GM21381 (cell line): Measurements from ENCODE around the gene RAD17.
"Not testable (repeated sequence)": the region's sequence is repeated elsewhere in the genome, so short reads cannot be mapped to it uniquely, and the experiment has no call there.

ENCODE experiments used
- ATAC-seq: cut with Tn5 transposase; IDR thresholded peaks from one replicate; pipeline ENCODE4 v1.9.1; 2021; ENCODE audit warnings: mild to moderate bottlenecking, moderate library complexity; ENCODE audit not compliant: unreplicated experiment

RAD17 gene, protein sequence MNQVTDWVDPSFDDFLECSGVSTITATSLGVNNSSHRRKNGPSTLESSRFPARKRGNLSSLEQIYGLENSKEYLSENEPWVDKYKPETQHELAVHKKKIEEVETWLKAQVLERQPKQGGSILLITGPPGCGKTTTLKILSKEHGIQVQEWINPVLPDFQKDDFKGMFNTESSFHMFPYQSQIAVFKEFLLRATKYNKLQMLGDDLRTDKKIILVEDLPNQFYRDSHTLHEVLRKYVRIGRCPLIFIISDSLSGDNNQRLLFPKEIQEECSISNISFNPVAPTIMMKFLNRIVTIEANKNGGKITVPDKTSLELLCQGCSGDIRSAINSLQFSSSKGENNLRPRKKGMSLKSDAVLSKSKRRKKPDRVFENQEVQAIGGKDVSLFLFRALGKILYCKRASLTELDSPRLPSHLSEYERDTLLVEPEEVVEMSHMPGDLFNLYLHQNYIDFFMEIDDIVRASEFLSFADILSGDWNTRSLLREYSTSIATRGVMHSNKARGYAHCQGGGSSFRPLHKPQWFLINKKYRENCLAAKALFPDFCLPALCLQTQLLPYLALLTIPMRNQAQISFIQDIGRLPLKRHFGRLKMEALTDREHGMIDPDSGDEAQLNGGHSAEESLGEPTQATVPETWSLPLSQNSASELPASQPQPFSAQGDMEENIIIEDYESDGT

DNA sequence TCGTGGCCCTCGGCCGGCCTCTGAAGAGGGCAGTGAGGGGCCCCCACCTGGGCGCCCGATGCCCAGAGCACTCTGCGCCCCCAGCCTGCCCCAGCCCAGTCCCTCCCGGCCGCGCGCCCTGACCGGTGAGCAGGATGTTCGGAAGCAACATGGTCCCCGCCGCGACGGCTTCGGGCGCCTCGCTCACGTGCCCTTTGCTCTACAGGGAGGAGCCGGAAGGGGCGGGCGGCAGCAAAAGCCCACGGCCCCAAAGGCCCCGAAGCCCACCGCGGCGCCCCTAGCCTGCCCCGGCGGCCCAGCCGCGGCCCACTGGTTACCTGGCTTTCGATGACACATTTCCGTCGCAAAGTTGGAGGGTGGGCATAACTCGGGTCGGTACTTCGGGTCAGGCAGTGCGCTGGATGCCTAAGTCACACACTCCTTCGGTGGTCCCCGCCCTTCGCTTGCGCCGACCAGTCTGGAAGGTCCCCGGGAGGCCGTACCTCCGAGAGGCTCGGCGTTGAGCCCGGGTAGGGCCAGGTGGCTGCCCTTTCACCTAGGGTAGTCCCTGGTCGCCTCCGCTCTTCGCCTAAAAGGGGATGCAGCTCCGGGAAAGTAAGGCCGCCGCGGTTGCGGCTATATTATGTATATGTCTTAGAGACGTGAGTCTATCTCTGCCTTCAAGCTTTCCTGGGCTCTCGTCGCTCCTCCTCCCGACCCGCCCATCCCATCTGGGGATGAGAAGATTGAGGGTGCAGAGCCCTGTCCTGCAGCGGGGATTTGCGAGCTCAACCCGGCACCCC is at the start of gene RAD17, which contains the start of the genes AK6 and TAF9:
Gene RAD17 (plus strand): TSS at position 479 of the 782 bp plus-strand sequence. CDS start 2,391 bp downstream, outside the sequence.
Gene AK6 (minus strand): TSS at position 181 of the 782 bp plus-strand sequence. CDS start 30 bp downstream, at position 151.
Gene TAF9 (minus strand): TSS at position 181 of the 782 bp plus-strand sequence. CDS start 3,783 bp downstream, outside the sequence.
- peak; percentile 93 for ATAC-seq

DNA sequence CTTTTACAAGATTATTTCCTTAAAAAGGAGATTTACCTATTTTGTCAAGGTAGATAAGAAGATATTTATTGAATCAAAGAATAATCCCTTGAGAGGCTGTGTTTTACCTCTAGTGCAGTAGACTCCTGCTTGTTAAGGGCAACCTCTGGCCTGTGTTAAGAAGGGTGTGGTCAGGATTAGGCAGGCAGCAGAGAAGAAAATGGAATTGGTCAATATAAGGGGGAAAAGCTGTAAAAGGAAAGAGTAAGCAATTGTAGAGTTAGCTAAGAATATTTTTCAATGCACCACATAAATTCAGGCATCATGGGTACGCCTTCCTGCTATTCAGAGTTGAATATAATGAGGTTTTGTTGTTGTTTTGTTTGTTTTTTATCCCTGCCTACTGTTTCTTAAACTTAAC is 43.3 kb upstream of the RAD17 start:
- no peak for ATAC-seq

DNA sequence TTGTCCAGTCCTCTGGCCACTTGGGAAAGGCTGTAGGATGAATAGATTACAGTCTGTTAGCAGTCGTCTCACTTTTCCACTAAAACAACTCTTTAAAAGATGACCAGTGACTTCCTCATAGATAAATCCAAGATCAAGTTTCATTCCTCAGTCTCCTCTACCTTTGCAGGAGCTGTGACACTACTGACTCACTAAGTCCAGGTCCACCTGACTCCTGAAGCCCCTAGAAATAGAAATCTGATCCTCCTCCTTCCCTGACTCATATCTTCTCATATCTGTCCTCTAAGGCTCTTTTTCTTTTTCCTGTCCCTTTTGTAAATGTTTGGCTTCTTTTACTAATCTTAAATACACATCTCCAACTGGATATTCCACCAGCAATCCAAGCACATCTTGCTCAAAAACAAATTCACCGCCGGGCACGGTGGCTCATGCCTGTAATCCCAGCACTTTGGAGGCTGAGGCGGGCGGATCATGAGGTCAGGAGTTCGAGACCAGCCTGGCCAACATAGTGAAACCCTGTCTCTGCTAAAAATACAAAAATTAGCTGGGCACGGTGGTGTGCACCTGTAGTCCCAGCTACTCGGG is 39.6 kb upstream of the RAD17 start:
- ATAC-seq = no peak

DNA sequence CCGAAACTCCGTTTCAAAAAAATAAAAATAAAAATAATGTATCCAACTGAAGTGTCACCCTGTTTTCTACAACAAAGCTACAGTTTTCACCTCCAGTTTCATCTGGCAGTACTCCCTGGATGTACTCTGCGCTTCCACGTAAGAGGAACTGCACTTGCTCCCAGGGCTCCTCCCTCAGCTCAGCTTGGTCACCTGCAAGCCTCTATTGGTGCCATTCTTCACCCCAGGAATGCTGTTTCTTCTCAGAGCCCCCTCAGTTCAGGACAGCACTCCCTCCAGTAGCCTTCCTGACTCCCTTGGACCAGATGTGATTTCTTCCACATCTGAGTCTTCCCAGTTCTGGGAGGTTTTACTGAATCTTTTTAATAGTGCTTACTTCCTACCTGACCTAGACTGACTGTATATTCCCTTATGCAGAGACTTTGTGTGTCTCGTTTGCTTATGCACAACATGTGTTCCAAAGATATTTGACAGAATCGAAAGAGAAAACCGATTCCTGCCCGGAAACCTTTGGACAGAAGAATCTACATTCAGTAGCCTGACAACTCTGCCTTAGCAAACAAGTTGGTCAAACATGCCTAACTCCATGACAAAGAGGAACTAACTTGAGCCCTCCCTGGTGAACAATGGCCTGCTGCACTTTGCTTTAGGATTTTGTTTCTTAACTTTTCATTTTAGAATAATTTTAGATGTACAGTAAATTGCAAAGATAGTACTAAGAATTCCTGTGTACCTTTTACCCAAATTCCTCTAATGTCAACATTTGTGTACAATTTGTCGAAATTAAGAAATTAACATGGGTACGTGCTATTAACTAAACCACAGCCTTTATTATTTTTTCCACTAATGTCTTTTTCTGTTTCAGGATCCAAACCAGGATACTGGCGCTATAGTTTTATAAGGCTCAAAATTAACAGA is 37.8 kb upstream of the RAD17 start:
- ATAC-seq = no peak

DNA sequence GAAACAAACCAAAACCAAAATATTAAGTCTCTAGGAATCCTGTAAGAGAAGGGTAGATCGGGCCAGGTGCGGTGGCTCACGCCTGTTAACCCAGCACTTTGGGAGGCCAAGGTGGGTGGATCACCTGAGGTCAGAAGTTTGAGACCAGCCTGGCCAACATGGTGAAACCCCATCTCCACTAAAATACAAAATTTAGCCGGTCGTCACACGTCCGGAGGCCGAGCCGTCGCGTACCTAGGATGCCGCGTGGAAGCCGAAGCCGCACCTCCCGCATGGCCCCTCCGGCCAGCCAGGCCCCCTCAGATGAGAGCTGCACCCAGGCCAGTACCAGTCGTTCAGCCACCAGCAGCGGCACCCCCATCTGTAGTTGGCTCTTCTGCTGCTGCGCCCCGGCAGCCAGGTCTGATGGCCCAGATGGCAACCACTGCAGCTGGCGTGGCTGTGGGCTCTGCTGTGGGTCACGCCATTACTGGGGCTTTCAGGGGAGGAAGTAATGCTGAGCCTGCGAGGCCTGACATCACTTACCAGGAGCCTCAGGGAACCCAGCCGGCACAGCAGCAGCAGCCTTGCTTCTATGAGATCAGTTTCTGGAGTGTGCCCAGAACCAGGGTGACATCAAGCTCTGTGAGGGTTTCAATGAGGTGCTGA is 35.8 kb upstream of the RAD17 start:
- ATAC-seq = not testable (repeated sequence)

DNA sequence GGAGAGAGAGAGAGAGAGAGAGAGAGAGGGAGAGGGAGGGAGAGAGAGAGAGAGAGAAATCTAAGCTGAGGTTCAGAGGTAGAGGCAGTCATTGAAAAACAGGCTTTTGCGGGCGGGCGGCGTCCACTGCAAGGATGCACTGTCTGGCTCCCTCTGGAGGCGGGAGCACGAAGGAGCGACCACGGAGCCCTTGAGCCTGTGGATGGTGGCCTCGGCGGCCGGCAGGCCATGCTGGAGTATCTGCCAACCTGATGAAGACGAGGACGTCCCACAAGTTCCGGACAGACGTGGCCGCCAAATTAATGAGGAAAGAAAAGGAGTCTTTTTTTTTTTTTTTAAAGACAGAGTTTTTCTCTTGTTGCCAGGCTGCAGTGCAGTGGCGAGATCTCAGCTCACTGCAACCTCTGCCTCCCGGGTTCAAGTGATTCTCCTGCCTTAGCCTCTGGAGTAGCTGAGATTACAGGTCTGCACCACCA is 34.8 kb upstream of the RAD17 start:
- peak; percentile 51 for ATAC-seq

DNA sequence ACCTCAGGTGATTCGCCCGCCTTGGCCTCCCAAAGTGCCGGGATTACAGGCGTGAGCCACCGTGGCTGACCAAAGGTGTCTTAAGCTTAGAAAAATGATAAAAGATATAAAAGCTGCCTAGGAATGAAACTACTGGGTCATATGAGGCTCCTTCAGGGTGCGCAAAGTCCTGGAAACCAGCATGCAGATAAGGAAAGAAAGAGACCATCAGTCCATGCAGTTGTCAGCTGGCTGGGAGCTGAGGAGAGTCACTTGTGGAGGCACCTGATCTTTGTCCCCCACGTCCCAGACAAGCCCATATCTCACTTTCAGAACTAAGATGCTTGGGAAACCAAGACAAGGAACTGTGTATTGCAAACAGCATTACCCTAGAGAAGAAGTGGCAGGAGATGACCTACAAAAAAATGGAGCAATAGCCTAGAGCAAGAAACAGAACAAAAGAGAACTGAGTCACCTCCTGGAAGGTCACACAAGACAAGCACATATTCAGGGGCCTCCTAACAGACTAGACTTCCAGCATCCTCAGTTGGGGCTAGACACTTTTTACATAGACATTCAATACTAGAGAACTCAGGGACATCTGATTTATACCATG is 34.2 kb upstream of the RAD17 start:
- ATAC-seq = no peak

DNA sequence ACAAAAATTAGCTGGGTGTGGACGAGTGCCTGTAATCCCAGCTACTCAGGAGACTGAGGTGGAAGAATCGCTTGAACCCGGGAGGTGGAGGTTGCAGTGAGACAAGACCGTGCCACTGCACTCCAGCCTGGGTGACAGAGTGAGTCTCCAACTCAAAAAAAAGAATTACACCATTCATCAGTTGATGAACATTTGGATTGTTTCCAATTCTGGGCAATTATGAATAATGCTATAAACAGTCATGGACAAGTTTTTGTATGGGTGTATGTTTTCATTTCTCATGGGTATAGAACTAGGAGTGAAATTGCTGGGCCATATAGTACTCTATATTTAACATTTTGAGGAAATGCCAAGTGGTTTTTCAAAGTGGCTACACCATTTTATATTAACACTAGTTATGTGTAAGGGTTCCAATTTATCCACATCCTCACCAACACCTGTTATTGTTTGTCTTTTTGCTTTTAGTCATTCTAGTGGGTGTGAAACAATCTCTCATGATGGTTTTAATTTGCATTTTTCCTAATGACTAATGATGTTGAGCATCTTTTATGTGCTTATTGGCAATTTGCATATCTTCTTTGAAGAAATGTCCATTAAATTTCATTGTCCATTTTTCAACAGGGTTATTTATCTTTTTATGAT is 28.0 kb upstream of the RAD17 start:
- no peak for ATAC-seq

DNA sequence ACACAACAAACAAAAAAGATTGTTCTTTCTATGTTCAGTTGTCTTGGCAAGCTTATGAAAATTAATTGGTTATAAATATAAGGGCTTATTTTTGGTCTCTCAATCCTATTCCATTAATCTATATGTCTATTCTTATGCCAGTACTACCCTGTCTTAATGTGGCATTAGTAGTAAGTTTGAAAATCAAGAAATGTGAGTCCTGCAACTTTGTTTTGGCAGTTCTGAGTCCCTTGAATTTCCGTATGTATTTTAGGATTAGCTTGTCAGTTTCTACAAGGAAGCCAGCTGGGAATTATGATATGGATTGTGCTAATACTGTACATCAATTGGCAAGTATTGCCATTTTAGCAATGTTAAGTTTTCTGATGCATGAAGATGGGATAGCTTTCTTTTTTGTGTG is 26.5 kb upstream of the RAD17 start:
- no peak for ATAC-seq

DNA sequence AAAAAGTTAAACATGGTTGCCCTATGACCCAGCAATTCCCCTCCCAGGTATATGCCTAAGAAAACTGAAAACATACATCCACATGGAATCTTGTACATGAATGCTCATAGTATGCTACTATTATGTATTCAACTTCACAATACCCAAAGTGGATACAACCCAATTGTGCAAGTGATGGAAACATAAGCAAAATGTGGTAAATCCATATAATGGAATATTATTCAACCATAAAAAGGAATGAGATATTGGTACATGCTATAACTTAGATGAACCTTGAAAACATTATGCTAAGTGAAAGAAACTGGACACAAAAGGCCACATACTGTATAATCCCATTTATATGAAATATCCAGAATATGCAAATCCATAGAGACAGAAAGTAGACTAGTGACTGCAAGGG is 19.0 kb upstream of the RAD17 start:
- ATAC-seq = no peak

DNA sequence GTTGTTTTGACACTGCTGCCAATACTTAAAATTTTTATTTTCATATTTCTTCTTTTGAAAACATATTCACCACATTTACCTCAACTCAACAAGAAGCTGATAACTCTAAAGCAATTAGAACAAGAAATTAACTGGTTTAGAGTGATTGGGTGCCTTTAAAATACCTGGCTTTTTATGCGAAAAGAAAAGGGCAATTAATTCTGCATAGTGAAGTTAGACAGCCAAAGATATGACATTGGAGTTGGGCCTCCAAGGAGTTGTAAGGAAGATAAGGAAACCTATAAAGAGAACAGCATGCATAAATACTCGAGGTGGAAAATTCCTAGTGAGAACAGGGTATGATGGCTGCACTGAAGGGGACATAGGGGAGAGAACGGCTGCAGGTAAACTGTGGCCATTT is 9.9 kb upstream of the RAD17 start:
- ATAC-seq = no peak

DNA sequence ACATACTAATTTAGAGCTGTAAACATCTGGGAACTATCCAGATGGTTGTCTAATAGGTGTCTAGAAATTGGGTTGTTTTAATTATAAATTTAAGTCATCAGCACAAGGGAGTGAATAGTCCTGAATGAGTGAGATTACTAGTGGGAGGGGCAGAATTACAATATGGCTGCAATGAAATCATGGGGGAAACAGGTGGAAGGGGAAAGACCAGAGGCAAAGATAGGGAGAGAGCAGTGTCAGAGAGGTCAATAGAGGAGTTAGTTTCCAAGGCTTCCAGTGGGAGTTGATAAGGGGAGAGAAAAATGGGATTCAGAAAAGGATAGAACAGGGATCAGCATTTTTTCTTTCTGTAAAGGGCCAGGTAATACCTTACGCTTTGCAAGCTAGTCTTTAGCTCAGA is 9.2 kb upstream of the RAD17 start:
- no peak for ATAC-seq

DNA sequence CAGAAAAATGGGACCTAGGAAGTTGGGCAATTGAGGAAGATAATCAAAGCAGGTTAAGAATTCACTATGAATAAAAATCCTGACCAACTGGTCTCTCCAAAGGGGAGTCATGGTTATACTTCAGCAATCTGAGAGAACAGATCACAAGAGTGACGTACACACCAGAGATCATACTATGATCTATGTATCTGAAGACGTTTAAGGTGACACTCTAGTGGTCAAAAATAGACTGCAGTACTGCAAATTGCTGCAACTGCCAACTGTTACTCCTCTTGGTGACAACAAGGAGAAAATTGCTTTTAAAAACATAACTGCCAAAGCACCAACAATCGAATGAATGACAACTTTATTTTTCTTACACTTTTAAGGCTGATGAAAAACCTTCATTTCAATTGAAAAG is 5.2 kb upstream of the RAD17 start:
- no peak for ATAC-seq

DNA sequence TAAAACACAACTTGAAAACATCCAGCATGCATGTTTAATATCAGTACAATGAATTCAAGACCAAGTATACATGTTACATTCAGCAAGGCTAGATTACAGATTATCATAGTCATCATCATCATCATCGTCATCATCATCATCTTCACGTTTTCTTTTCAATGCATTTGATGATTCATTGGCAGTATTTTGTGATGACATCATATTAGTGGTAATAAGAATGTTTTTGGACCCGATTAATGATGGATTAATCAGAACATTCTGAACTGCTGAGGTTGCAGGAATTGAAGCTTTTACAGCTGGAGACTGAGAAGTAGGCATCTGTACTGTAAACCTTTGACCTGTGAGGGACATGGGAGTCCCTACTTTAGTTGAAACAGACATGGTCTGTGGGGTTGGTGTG is 4.8 kb upstream of the RAD17 start:
- ATAC-seq = no peak

DNA sequence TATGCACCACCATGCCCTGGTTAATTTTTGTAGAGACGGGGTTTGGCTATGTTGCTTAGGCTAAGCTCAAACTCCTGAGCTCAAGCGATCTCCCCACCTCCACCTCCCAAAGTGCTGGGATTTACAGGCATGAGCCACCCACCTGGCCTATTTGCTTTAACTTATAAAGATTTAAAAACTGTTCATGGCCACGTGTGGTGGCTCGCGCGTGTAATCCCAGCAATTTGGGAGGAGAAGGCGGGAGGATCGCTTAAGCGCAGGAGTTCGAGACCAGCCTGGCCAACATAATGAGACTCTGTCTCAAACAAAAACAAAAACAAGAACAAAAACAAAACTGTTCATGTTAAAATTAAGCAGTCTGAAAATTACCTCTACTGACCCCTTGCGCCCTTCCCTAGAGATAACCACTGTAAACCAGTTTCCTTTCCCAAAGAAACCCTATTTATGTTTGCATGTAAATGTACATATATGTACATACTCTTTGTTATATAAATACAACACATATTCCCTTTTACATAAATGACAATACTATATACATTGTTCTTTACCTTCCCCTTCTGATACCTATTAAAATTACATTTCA is 1.8 kb upstream of the RAD17 start:
- no peak for ATAC-seq

DNA sequence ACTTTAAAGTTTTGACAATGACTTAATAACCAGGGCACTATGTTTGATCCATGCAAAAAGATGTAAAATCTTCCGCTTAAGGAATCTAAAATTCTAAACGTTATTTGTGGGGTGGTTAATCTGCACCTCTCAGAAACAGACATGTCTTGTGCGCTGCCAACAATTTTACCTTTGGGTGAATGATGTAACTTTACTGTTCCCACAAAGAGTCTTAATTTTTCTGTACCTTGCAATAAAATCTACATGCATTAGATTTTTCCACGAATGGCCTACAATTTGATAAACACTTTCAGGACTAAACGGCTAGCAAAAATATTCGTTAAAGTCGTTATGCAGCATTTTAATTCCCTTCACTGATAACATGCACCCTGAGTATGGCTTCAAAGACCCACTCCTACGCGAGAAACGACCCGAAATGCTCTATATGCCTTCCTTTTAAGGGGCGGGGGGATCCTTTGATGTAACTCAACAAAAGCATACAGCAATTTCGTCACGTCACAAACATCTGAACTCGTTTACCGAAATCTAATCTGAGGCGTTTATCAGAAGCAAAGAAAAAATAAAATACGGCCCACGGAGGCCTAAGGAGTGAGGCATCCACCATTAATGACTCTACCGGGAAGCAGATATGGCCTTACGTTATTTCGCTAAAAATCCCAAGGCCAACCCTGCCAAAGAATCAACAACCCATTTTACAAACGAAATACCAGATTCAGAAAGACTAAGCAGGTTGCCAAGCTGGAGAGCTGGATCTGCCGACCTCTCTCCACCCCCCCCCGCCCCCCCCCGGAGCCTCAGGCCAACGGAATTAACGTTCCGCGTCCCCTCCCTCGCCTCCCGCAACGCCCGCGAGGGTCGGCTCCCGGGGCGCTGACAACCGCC is 919 bp upstream of the RAD17 start:
- ATAC-seq = no peak

DNA sequence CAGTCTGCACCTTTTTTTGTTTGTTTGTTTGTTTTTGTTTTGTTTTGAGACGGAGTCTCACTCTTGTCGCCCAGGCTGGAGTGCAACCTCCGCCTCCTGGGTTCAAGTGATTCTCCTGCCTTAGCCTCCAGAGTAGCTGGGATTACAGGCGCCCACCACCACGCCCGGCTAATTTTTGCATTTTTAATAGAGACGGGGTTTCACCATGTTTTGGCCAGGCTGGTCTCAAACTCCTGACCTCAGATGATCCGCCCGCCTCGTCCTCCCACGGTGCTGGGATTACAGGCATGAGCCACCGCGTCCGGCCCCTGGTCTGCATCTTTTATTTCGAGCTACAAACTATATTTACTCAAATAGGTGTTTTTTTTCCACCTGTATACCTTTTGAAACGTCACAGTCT is 717 bp downstream of the RAD17 start:
- ATAC-seq = not testable (repeated sequence)
